COLO668 (cell line): ENCODE data around the gene SPATC1L.
"Not testable (repeated sequence)": the region's sequence is repeated elsewhere in the genome, so short reads cannot be mapped to it uniquely, and the experiment has no call there.

Source experiments
- DNase-seq: peaks from one replicate; lab custom pipeline; 2025; ENCODE audit not compliant: unreplicated experiment; lab: John Stamatoyannopoulos, UW

Gene SPATC1L

DNA sequence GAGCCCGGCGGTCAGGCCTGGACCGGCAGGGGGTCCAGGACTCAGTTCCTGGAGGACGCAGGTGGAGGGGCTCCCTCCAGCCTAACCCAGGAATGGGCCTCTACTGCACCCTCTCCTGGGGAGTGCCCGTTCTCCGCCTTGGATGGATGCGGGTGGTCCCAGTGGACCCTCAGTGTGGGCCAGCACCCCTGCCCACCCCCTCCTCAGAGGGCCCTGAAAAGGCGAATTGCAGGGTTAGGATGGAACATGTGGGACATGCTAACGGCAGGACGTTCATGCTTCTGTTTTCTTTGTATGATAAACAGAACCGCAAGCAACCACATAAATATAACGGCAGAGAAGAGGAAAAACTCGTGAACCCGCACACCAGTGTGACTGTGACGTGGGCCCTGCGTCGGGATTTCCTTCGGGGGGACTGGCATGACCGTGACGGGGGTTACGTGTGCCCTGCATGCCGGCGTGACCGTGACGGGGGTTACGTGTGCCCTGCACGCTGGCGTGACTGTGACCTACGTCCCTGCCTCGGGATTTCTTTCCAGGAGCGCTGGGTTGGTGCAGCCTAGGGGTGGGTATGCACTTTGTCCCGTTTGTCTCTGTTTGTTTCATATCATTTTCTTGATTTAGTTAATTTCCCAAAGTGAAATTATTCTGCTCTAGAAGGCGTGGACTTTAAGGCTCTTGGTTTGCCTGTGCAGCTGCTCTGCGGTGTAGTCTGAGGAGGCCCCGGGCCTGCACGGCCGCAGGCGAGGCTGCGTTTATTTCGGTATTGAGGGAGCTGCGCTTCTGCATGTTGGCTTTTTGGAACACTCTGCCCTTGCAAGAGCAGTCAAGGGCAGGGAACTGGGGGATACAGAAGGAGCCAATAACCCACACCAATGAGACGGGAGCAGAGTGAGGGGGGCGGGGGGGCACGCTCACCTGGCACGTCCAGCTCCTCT lies 32.0 kb downstream of the SPATC1L start:
- DNase-seq: no peak

DNA sequence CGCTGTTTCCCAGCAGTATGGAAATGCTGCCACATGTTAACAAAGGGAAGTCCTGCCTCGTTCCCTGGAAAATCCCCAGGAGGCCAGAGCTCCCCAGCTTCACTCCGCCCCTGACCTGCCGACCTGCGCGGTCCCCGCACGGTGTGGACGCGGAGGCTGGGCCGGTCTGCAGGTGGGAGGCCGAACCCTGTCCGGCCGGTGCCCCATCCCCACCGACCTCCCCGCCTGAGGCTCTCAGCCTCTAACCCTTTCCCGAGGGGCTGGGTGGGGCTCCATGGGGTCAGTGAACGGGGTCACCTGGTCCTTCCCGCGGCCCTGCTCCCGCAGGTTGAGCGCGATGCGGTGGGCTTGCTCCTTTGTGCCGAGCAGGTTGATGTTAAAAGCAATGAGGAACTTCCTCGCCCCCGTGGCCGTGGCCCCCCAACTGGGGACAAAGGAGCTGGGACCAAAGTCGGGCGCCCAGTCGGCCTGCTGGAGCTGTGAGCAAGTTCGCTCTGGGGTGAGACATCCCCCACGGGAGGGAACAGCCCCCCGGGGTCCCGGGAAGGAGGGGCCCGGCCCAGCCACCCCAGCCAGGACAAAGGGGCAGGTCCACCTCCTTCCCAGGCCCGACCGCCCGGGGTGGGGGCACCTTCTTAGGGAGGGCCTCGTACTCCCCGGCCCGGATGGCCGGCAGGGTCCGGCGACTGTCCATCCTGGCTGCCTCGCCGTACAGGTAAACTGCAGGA lies 32.8 kb downstream of the SPATC1L start:
- no peak for DNase-seq

- no peak for DNase-seq
Measured at GRCh38 chr21:46150491-46151121, 33.7 kb downstream of the SPATC1L start.

- no peak for DNase-seq
Measured at GRCh38 chr21:46150073-46150472, 34.2 kb downstream of the SPATC1L start.

DNA sequence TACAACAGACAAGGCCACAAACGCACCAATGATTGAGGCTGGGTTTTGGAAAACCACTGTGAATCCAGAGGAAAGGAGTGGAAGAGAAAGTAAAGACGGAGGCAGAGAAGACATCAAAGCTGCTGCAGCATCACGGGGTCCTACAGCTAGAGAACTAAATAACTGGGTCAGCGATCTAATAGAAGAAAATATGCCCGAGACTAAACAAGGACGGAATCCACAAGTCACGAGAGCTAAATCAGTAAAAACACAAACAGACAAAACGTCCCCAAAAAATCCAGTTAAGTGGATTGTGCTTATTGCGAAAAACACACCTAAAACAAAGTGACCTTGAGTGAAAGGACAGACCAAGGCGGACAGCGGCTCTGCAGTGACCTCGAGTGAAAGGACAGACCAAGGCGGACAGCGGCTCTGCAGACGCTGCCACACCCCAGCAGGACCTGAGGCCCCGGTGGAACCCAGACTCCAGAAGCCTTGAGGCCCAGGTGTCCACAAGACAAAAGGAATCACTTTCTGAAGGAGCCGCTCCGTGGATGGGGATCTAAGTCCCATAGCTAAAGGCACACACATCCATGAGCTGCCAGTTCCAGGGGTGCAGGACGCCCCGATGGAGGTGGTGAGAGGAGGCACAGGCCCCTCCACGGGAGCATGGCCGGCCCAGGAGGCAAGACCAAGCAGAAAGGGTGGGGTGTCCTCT lies 34.9 kb downstream of the SPATC1L start:
- no peak for DNase-seq

DNA sequence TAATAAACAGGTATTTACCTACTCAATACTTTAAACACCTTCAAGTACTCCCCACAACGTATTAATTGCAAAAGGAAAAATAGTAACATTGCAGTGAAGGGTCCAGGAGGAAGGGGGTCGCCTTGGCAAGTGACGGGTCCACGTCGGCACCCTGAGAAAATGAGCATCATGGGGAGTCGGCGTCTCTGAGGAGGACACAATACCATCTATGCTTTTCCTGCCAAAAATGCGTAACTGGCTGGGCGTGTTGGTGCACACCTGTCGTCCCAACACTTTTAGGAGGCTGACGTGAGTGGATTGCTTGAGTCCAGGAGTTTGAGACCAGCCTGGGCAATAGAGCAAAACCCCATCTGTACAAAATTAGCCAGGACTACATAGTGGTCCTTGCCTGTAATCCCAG lies 36.2 kb downstream of the SPATC1L start:
- no peak for DNase-seq

GRCh38 chr21:46147429-46147828 lies 36.8 kb downstream of the SPATC1L start:
- peak; percentile 78 for DNase-seq

GRCh38 chr21:46146856-46147255 lies 37.4 kb downstream of the SPATC1L start:
- no peak for DNase-seq

GRCh38 chr21:46145840-46146691 lies 38.2 kb downstream of the SPATC1L start:
- no peak for DNase-seq

- no peak for DNase-seq
Measured at GRCh38 chr21:46145159-46145839, 39.0 kb downstream of the SPATC1L start.

- DNase-seq: no peak
Measured at GRCh38 chr21:46144464-46145070, 39.7 kb downstream of the SPATC1L start.

- DNase-seq: no peak
Measured at GRCh38 chr21:46142582-46143473, 41.4 kb downstream of the SPATC1L start.

DNA sequence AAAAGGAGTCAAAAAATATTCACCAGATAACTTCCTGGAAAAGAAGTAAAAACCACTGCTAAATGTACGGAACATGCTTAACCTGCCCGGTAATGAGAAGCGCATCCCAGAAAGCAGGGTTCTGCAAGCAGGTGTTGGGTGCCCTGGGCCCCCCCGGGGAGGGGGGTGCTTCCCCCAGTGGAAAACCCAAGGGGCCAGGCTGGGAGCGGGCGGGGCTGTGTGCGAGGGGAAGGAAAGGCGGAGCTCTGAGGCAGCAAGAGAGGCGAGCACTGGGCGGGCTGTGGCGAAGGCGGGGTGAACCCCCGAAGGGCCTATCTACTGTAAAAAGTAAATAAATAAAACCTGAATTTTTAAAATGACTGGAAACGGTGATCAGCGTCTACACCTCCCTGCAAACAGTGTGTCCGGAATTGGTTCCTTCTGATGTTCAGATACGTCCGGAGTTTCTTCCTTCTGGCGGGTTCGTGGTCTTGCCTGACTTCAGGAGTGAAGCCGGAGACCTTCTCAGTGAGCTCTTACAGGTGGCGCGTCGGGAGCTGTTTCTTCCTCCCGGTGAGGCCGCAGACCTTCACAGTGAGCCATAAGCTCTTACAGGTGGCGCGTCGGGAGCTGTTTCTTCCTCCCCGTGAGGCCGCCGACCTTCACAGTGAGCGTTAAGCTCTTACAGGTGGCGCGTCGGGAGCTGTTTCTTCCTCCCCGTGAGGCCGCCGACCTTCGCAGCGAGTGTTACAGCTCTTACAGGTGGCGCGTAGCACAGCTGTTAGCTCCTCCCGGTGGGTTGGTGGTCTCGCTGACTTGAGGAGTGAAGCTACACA lies 42.3 kb downstream of the SPATC1L start:
- no peak for DNase-seq

- DNase-seq: not testable (repeated sequence)
Measured at GRCh38 chr21:46140352-46141003, 43.8 kb downstream of the SPATC1L start.

DNA sequence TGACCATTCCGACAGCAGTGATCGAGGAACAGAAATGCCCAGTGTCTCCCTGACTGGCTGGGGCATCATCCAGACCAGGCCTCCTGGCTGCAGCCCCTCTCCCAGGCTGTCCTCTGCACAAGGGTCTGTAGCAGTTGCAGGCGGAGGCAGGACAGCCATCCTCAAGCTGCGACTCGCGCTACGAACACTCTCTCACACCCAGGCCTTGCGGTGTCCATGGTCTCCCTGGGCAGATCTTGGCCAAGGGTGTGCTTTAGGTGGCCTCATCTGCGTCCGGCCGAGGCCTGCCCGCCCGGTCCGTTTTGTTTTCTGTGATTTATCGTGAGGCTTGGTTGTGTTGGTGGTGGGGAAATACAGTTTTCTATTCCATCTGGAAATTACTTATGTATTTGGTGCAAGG lies 44.6 kb downstream of the SPATC1L start:
- no peak for DNase-seq

- DNase-seq: no peak
Measured at GRCh38 chr21:46138383-46138970, 45.8 kb downstream of the SPATC1L start.
